Colon (tissue), 2 donors: ENCODE results near the gene MYL5.
"Not testable (repeated sequence)": the region's sequence is repeated elsewhere in the genome, so short reads cannot be mapped to it uniquely, and the experiment has no call there.

Experiments used
- FAIRE-seq: peaks from 2 replicates; lab custom pipeline; 2012; peaks lifted over from hg19 to GRCh38; lab: Jason Lieb, UNC
- donor health status: control.
- donor health status: control.

MYL5 gene

DNA sequence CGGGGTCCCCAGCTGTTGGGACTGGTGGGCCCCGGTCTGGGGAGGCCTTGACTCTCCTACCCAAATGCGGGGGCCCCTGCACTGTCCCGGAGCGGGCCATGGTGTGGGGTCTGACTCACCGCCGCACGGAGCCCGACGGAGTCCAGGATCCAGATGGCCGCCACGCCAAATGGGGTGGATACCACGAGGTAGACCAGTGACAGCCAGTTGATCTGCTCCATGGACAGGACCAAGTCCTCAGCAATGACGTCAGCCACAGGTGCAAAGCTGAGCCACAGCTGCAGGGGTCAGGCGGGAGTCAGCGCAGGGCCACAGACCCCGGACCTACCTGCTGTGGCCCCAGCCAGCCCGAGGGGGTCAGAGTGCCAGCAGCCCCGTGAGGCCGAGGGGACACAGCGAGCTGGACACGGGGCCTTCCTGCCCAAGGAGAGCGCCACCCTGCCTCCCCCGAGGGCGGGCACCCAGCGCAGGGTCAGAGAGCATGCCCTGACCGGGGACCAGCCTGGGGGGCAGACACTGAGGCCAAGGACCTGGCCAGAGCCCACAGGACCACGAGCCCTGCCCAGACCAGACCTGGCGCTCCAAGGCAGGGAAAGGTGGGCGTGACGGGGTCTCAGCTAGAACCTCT lies 12.2 kb downstream of the MYL5 start:
- no peak for FAIRE-seq

DNA sequence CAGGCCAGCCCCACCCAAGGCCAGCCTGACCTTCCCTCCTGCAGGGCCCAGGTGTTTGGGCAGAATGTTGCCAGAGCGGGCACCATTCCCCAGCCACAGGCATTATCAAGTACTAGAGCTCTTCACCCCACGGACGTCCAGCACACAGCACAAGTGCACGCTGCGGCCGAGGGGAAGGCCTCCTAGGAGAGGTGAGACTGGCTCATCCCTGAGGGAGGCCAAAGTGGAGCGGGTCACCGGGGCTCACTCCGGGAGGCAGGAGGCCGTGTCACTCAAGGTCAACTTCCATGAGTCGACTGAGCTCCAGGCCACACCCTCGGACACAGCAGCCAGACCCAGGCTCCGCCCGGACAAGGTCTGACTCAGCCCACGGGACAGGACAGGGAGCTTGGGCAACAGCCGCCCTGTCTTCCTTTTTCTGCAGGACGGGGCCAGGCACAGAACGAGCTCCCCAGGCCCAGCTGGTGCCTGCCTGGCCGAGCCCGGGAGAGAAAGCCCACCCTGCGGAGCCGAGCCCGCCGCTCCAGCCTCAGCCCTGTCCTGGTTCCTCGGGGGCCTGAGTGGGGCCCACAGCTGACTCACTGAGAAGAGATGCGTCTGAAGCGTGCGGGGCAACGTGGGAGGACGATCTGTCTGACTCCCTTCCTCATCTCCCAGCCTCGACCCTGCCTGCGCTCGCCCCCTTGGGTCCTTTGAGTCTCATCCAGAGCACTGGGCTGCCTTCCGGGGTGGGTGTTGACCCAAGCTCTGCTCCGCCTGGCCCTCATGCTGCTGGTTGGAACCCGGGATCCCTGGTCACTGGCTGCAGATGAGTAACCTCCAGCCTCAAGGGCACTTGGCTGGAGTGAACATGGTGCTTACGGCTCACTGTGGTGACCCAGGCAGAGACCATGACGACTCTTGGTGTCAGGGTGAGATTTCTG lies 13.0 kb downstream of the MYL5 start:
- FAIRE-seq, result no peak

DNA sequence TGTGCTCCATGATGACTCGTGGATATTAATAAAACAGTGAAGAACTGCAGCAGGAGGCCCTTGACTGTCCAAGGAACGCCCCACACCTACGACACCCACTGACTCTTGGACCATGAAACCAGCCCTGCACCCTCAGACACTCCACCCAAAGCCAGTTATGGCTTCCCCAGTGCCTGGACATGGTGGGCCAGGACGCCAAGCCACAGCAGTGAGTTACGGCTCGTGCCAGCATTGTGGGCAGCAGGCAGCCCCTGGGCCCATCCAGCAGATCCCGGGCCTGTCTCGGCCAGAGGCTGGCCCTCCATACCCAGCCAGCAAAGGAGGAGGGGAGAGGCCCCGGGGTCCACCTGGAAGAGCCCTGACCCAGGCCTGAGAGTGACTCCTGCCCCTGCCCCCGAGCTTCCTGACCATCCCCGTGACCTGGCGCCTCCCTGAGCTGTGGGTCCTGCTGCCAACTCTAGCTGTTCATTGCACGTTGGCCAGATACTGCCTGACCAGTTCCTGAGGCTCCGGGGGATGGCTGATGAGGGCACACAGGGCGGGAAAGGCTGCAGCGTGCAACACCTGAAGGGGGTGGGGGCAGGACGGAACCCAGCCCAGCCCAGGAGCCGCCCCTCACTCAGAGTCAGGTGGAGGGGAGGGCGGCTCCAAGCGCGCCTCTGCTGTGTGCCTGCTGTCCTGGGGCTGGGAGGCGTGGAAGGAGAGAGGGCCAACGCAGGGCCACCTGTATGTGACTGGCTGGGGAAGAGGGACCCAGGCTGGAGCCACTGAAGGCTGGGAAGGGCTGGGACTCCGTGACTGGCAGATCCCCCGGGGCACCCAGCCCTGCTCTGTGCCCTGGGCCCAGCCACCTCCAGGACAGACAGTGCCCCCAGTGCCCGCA lies 13.9 kb downstream of the MYL5 start:
- no peak for FAIRE-seq

DNA sequence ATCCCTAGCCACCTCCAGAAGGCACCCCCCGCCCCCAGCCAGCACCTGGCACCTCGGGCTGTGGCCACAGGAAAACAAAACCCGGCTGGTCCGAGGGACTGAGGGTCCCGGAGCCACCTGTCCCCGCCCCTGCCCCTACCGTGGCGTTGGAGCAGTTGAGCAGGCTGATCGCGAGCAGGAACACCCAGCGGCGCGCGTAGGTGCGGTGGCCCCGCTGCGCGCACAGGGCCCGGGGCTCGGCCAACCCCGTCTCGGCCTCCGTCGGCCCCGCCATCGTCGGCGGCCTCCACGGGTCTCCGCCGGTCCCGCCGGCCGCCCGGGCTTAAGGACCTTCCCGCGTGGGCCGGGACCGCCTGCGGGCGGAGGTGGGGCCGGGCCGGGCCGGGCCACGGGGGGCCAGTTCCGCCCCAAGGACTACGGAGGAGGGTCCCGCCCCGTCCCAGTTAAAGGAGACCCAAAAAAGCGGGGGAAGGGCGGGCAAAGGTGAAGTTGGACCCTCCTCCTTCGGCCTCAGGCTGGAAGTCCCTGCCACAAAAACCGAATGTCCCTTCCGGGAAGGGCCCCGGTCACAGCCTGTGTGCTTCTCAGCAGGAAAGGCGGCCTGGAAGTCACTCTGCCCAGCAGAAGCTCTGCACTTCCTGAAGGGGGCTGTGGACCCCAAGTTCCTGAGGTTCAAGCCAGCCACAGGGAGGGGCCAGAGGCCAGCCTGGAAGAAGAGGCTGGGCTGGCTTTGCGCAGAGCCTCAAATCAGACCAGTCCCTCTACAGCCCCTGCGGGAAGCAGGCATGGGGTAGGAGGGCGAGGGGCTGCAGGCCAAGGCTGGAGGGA lies 14.7 kb downstream of the MYL5 start, which contains the start of gene SLC49A3:
SLC49A3 (minus strand) TSS at position 298 of the 828 bp plus-strand sequence; CDS start at position 274, 24 bp downstream.
- no peak for FAIRE-seq

DNA sequence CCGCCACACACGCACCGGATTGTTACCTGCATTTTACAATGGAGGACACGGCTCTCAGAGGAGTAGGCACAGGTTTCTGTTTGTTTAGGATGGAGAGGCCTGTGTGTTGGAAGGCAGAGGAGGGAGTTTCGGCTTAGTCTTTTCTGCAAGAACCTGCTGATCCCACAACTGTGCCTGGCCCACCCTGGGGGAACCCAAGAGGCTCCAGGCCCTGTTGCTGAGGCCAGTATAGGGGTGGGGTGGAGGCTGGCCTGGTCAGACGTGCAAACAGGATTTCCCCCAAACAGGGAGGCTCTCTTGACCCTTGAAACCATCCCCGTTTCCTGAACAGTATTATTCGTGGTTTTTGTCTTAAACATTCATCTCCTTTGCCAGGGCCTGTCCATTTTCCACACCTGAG lies 15.4 kb downstream of the MYL5 start:
- FAIRE-seq, result no peak

DNA sequence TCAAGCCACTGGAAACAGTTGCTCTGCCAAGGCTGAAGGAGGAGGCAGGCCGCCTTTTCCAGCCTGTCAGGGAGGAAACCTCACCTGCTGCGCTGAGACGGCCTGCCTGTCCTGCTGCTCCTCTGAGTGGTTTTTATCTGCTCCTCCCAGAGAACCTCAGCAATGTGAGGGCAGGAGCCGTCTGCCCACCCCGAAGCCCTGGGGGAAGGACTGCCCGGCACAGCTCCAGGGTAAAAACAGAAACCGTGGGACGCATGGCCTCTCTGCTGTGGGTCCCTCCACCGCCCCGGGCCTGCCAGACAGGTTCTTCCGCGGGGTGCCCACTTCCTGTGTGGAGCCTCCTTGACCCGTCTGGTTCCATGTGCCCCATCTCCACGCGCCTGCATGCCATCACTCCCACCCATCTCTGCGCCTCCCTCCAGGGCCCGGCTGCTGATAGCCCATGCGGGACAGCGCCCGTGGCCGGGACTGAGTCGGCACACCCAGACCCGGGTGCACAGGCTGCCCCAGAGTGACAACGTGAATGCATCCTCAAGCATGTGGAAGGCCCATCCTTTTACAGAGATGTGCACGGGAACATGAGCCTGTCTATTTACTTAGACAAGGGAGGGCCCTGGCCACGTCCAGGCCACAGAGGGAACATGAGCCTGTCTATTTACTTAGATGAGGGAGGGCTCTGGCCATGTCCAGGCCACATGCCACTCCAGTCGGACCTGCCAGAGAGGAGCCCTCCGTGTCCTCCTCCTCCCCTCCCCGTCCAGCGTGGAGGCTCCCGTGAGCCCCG lies 18.6 kb downstream of the MYL5 start:
- no peak for FAIRE-seq

DNA sequence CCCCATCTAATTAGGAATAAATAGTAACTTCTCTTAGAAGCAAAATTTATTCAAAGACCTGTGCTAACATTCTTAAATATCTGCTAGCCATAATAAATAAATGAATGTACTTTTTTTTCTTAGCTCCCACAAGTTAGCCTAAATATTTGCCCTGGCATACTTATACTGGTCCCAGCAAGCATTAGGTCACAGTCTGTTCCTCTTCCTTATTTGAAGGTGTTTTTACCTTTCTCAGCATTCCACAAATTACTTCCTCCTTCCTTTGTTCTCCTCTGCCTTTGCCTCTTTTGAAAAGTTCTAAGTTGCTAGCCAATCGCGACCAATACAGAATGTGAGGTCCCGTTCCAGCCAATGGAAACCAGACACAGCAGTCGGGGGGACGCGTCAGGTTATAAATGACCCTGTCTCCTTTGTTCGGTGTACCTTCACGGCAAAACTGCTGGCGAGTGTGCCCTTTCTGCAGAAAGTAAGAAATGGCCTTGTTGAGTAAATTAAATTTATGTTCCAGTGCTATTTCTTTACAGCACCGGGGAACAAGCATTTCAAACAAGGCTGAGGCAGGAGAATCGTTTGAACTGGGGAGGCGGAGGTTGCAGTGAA lies 20.1 kb downstream of the MYL5 start:
- not testable (repeated sequence) for FAIRE-seq

DNA sequence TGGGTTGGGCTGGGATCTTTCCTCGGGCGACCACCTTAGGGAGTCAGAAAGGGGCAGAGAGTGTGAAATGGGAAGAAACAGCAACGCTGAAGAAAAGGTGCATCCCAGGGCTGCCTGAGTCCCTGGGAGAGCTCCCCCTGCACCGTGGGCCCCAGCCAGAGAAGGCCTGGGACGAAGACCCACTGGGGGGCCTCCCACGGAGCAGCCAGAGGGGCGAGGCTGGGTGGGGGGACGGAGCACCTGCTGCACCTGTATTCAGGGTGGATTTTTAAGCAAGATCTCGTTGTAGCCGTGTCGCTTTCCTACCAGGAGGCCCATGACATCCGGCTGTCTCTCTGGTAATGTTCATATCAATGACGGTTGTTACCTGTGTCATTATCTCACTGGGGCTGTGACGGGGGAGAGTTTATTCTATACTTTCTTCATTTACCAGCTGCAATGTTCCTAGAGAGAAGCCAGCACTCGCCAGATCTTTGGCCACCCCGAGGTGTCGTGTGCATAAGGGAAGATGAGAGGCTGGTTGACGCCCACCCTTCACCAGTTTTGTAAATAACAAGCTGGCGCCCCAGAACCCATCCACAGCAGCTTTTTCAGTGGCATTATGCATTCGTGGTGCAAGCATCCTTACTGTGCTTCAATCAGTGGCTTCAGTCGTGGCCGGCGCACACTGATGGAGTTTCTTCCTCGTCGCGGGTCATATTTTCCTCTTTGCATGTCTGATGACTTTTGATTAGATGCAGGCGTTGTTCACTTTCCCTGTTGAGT lies 25.7 kb downstream of the MYL5 start:
- no peak for FAIRE-seq

DNA sequence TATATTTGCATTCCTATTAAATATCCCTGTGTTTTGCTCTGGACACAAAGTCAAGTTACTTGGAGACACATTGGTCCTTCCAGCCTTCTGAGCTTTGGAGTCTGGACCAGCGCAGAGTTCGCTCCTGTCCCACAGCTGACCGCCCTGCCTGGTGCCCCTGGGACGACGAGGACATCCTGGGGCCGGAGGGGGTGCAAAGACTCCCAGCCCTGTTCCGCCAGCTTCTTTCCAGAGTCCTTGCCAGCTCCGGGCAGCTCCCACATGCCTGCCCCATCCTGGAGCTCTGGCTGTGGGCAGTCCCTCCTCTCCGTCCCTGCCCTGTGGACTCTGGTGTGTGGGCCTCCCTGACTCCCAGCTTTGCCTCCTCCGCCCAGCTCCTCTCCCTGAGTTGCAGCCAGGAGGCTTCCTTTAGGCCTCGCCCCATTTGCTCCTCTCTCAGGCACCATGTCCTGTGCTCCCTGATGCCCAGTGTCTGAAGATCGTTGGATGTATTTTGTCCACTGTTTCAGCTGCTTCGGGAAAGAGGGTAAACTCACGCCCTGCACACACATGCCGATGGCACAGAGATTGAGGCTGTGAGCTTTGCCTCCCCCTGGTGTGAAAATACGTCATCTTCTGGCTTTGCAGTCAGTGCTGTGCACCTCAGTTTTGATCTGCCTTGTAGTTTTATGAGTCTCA lies 26.4 kb downstream of the MYL5 start:
- no peak for FAIRE-seq

DNA sequence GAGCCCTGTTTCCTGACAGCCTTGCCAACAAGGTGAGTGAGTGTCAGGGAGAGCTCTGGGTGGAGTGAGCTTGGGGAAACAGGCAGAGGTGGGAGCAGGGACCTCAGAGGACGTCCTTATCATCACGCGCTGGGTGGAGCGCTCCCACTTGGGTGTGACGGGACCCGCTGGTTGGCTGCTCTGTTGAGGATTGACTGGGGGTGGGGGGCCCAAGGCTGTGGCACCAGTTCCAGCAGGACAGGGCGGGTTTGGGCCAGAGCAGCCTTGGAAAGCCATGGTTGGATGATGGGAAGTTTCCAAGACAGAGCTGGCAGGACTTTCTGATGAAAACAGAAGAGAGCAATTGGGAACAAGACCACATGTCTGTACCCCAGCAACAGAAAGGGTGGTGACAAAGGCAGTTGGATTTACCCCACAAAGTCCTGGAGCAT lies 28.3 kb downstream of the MYL5 start:
- FAIRE-seq, result no peak

DNA sequence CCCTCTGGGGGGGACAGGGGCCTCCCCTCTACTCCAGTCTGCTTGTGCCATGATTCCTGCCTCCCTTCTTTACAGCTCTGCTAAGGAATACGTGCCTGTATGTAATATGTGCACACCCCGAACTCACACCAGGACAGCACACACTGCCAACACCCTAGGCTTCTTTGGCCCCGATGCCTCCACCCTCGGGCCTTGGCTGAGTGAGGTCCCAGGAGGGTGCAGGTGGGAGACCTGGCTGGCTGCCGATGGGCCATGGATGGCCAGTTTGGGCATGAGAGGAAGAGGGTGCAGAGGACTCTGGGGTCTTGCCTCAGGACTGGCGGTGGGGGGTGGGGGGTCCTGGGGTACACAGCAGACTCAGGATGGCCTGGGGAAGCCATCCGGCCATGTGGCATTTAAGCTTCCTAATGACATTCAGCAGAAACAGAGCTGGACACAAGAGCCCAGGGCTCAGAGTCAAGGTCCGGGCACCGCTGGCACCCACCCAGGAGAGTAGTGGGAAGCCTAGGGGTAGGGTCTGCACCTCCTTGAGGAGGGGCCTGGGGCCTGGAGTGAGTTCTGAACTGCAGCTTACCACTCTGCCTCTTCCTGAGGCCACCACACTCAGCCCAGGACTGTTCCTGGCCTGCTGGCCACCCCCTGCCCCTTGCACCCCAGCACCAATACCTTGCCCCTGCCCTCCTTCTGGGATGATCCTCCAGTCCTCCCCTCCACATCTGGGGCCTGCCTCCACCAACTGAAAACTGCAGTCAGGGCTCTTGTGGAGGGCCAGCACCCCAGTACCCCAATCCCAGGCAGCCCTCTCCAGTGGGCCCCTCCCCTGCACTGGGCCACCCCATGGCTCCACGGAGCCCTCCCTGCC lies 29.2 kb downstream of the MYL5 start:
- FAIRE-seq, result no peak

DNA sequence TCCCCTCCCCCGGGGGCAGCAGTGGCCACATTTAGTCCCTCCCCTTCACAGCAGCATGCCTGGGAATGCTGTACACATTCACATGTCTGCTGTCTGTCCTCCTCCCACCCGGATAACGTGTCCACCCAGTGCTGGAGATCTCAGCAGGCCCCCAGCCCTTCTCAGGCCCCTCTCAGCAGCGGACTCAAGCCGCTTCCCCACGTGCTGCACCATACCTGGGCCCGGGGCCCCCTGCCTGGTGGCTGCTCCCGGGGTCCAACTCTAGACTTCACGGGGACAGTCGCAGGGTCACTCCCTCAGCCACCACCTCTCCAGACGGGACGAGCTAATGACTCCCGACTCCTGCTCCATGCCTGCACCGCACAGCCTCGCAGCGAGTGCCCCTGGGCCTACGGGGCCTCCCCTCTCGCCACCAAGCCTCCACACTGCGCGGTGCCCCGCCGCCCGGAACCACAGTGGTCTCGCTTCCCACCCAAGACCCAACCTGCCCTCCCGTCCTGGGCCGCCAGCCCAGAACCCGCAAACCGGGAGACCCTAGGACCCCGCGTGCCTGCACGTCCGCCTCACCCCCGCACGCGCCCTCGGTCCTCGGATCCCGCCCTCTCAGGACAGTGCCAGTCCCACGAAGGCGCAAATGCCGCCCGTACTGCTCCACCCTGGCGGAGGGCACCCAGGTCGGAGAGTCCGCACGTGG lies 30.0 kb downstream of the MYL5 start:
- no peak for FAIRE-seq

DNA sequence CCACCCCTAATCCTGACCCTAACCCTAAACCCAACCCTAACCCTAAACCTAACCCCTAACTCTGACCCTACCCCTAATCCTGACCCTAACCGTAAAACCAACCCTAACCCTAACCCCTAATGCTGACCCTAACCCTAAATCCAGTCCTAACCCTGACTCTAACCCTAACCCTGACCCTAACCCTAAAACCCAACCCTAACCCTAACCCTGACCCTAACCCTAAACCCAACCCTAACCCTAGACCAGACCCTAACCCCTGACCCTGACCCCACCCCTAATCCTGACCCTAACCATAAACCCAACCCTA lies 30.6 kb downstream of the MYL5 start:
- no peak for FAIRE-seq

DNA sequence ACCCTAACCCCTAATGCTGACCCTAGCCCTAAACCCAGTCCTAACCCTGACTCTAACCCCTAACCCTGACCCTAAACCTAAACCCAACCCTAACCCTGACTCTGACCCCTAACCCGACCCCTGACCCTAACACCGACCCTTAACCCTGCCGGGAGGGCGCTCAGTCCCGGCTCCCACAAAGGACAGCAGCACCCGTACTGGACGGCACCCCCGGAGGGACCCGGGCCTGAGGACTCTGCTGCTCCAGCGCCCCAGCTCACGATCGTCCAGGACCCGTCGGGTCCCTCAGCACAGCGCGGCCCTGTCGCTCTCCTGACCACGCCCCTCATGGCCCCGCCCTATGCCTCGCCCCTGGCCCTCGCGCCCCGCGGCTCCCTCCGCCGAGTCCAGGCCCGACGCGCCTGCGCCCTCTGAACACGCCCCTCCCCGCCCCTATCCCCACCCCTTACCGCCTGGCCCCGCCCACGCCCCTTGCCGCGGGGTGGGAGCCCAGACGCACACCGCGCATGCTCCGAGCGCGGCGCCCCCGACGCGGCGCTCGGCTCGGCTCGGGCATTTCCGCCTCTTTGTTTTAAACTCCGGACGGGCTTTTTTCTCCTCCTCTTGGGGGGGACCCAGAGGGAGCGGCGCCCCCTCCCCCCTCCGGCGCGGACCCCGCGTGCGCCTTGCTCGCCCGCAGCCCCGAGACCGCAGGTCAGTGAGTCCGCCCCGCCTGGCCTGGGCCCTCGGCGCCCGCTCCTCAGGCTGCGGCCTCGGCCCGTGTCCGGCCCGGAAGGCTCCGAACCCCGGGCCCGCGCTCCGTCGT lies 31.1 kb downstream of the MYL5 start, which contains the start of gene PCGF3:
PCGF3 (plus strand) TSS at position 555 of the 805 bp plus-strand sequence. CDS start 27,849 bp downstream, outside the sequence.
- FAIRE-seq, result no peak

DNA sequence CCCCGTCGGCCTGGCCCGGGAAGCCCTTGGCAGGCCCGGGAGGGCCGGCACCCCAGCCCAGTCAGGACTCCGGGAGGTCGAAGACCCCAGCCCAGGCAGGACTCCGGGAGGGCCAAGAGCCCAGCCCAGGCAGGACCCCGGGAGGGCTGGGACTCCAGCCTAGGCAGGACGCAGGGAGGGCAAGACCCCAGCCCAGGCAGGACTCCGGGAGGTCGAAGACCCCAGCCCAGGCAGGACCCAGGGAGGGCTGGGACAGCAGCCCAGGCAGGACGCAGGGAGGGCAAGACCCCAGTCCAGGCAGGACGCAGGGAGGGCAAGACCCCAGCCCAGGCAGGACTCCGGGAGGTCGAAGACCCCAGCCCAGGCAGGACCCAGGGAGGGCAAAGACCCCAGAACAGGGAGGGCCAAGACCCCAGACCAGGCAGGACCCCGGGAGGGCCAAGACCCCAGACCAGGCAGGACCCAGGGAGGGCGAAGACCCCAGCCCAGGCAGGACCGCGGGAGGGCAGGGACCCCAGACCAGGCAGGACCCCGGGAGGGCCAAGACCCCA lies 31.8 kb downstream of the MYL5 start:
- FAIRE-seq, result not testable (repeated sequence)
